Skeletal muscle tissue (tissue), 4 donors: Measurements from ENCODE around the gene TMSB10. TPM values are rescaled to one million over a fixed set of nuclear protein-coding genes. Genes with fewer than 3 reads are reported as not detected.

Source experiments
- H3K27ac ChIP-seq: one replicate; pipeline ENCODE4 v1.7.0; 2013; ENCODE audit warnings: mild to moderate bottlenecking, low read depth, low read length, inconsistent platforms
- H3K27me3 ChIP-seq, 3 donors: one replicate each; pipeline ENCODE4 v1.7.0; 2013; ENCODE audit warnings: low read length in 3 of 3; ENCODE audit not compliant: control insufficient read depth in 3 of 3, insufficient read depth in 3 of 3
- H3K36me3 ChIP-seq, 3 donors: one replicate each; pipeline ENCODE4 v1.7.0; 2013; ENCODE audit warnings: low read length in 3 of 3; ENCODE audit not compliant: control insufficient read depth in 3 of 3, insufficient read depth in 3 of 3
- H3K4me1 ChIP-seq, 3 donors: one replicate each; pipeline ENCODE4 v1.7.0; 2013; ENCODE audit warnings: low read length in 3 of 3, mild to moderate bottlenecking in 3 of 3; ENCODE audit not compliant: control insufficient read depth in 3 of 3, insufficient read depth in 3 of 3
- H3K4me3 ChIP-seq, 3 donors: one replicate each; pipeline ENCODE4 v1.7.0; 2013; ENCODE audit warnings: low read length in 3 of 3
- H3K9ac ChIP-seq, 3 donors: one replicate each; pipeline ENCODE4 v1.7.0; 2013; ENCODE audit warnings: low read length in 3 of 3, mild to moderate bottlenecking in 3 of 3, moderate library complexity in 2 of 3, low read depth in 1 of 3
- H3K9me3 ChIP-seq, 3 donors: one replicate each; pipeline ENCODE4 v1.7.0; 2013; ENCODE audit warnings: low read length in 3 of 3; ENCODE audit not compliant: control insufficient read depth in 3 of 3
- total RNA-seq: library from RNA; depleted of rRNA; stranded (reverse); fragments of >200 nt; gene quantifications from one replicate; pipeline ENCODE4 v1.2.3, GENCODE V29; 2014
- donor health status: Osteomylitis.

The TMSB10 gene
- total RNA-seq, 1 donor from 2014 or later, result 3,298 TPM

DNA sequence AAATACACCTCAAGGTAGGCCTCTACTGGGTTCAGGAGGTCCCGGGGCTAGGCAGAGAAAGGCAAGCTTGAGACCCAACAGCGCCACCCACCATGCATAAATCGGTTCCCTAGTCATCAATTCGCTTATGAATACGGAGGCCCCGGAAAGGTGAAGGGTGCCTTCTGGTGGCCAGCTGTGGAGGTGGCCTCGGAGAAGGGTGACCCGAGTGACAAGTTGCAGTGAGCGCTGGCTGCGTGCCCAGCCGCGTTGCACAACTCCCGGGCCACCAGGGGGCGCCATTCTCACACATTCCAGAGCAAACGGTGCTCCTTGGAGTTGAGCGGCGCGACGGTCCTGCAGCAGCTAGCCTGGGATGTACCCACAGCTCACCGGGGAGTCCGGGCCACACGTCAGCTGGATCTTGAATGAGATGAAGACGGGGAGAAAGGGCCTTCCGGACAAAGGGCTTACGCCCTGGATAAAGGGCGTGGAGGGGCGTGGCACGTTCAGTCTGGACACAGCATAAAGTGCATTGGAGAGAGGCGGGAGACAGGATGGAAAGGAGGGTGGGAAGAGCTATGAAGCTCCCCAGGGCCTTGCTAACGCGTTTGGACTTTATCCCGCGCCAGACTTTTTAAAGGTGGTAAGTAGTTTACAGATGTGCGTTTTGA, 20.4 kb downstream of the TMSB10 start:
- H3K27ac ChIP-seq, result no peak overlapping the region
- peak overlapping the region in 1 of 3 donors; percentile 23 for H3K9ac ChIP-seq
- H3K27me3 ChIP-seq, result no peaks in the 10 kb centered on the region
- H3K4me1 ChIP-seq, result peaks cover 14 to 17% (median 17%) of the 10 kb centered on the region in 3 donors
- H3K9me3 ChIP-seq, result no peaks in the 10 kb centered on the region
- no peaks in the 10 kb centered on the region for H3K36me3 ChIP-seq
- H3K4me3 ChIP-seq, result peak overlapping the region; percentile 74 to 76 (median 74)

DNA sequence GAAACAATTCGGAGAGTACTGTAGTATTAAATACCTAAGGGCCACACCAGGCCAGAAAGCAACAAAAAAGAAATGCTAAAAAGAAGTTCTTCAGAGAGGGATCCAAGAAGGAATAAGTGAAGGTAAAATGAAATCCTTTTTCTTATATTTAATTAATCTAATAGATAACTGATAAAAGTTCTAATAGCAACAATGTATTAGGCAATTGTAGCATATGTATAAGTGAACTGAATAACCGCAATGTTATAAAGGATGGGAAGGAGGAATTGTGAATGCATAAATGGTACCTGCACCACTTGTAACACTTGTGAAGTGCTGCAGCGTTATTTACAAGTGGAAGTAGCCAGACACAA, 21.8 kb downstream of the TMSB10 start:
- peaks cover 14 to 17% (median 17%) of the 10 kb centered on the region in 3 donors for H3K4me1 ChIP-seq
- H3K27ac ChIP-seq, result no peak overlapping the region
- no peak overlapping the region for H3K4me3 ChIP-seq
- peak overlapping the region in 1 of 3 donors; percentile 54 for H3K9ac ChIP-seq
- no peaks in the 10 kb centered on the region for H3K9me3 ChIP-seq
- H3K27me3 ChIP-seq, result no peaks in the 10 kb centered on the region
- H3K36me3 ChIP-seq, result no peaks in the 10 kb centered on the region

DNA sequence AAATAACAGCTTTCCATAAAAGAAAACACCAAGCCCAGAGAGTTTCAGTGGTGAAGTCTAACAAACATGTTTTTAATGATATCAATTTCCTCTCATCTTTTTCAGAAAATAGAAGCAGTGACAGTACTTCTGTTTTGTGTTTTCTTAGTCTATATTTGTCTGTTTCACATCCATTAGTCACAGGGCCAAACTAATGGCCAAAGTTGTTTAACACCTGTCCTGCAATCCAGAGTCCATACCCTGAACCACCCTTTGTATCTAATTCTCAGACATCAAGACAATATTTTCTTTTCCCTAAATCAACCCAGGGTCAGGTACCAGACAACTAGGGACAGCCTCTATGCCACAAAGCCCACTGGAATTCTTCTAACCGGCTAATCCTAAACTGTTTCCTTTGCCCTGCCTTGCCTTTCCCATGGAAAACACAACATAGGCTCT, 25.9 kb downstream of the TMSB10 start:
- no peaks in the 10 kb centered on the region for H3K36me3 ChIP-seq
- no peak overlapping the region for H3K9ac ChIP-seq
- no peak overlapping the region for H3K4me3 ChIP-seq
- no peak overlapping the region for H3K27ac ChIP-seq
- peaks cover 4 to 6% (median 6%) of the 10 kb centered on the region in 3 donors for H3K4me1 ChIP-seq
- H3K9me3 ChIP-seq, result no peaks in the 10 kb centered on the region
- no peaks in the 10 kb centered on the region for H3K27me3 ChIP-seq

DNA sequence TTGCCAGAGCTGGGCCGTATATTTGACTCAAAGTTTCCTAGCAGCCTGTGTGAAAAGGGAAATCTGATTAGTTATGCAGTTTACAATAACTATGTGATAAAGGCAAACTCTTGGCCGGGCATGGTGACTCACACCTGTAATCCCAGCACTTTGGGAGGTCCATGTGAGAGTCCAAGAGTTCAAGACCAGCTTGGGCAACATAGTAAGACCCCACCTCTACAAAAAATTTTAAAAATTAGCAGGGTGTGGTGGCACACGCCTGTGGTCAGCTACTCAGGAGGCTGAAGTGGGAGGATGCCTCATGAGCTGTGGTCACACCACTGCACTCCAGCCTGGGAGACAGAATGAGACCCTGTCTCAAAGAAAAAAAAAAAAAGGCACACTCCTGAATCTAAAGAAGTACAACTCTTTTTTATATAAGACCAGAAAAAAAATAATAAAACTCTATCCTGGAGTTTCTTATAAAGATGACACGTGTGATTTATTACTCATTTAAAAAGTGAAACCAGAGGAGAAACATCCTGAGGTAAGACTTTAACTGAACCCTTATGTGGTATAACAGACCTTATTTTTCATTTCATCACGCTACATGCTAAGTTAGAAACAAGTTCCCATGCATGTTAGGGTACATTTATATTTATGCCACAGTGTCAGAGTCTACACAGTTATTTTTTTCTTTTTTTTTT, 32.9 kb downstream of the TMSB10 start:
- H3K9me3 ChIP-seq, result no peaks in the 10 kb centered on the region
- no peaks in the 10 kb centered on the region for H3K36me3 ChIP-seq
- no peak overlapping the region for H3K9ac ChIP-seq
- H3K27ac ChIP-seq, result no peak overlapping the region
- peaks cover 0 to 4% (median 0%) of the 10 kb centered on the region in 3 donors for H3K4me1 ChIP-seq
- H3K4me3 ChIP-seq, result no peak overlapping the region
- no peaks in the 10 kb centered on the region for H3K27me3 ChIP-seq

DNA sequence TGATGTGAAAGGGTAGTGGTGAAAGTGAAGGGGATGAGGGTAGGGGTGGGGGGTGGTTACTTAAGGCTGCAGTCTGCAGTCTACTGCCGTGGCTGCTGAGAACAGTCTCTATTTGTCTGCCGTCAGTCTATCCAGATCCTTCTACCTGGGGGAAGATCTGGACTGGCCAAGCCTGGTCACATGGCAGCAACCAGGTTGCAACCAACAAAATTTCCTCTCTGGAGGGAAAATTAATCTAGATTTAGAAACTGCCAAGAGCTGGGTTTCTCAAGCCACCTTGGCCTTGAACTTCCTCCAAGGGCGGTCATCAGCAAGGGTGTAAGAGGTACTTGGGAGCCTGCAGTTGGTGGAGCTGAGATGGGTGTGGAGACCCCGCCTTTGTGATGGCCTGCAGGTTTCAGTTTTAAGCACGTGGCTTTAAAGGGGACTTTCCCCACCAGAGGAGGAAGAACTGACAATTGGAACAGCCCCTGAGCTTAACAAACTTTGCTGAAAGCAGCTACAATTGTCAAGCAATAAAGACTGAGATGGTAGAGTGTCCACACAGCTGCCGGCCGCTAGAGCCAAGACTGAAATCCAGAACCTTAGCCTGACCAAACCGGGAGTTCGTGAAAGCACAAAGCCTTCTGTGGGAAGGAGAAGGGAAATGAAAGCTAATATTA, 34.1 kb downstream of the TMSB10 start:
- H3K9ac ChIP-seq, result no peak overlapping the region
- H3K9me3 ChIP-seq, result no peaks in the 10 kb centered on the region
- H3K4me3 ChIP-seq, result peak overlapping the region in 1 of 3 donors; percentile 14
- no peak overlapping the region for H3K27ac ChIP-seq
- no peaks in the 10 kb centered on the region for H3K27me3 ChIP-seq
- H3K36me3 ChIP-seq, result no peaks in the 10 kb centered on the region
- H3K4me1 ChIP-seq, result peaks cover 0 to 4% (median 0%) of the 10 kb centered on the region in 3 donors

DNA sequence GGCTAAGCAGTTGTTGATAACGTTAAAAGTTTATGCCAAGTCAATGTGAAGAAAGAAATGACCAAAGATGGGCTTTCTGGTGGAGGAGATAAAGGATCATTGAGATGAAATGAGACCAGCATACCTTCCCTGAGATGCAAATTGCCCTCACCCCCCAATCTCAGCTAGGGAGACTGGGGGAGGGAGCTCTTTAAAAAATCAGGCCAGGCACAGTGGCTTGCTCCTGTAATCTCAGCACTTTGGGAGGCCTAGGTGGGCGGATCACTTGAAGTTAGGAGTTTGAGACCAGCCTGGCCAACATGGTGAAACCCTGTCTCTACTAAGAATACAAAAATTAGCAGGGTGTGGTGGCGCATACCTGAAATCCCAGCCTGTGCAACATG, 34.6 kb downstream of the TMSB10 start:
- Histone ChIP-seq H3K27ac (no peak overlapping the region), H3K27me3 (no peaks in the 10 kb centered on the region)

DNA sequence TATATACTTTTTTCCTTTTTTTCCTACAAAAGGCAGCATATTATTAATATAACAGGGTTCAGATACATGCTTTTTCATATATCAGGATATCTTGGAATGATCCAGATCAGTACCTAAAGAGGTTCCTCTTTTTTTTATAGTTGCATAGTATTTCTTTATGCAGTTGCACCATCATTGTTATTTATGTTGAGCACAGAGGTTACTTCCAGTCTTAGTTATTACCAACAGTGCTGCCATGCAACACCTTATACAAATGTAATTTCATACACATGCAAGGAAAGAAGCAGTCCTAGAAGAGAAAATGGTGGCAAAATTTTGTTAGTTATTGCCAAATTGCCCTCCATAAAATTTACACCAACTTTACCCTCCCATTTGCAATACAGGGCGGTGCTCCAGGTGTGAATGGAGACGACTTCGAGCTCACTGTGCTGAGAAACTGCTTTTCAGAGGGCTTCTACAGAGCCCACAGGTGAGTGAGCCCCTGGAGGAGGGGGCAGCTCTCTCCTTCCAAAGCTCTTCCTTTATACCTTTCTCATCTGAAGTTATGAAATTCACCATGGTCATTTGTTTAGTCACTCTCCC, 35.5 kb downstream of the TMSB10 start:
- Histone ChIP-seq H3K27me3 (no peaks in the 10 kb centered on the region), H3K27ac (no peak overlapping the region), H3K4me3 (no peak overlapping the region), H3K9me3 (no peaks in the 10 kb centered on the region), H3K4me1 (peaks cover 0 to 4% (median 0%) of the 10 kb centered on the region in 3 donors), H3K36me3 (no peaks in the 10 kb centered on the region), H3K9ac (no peak overlapping the region)

More for the DNA sequence above, 34.6 kb downstream of the TMSB10 start:
- peak overlapping the region in 1 of 3 donors; percentile 14 for H3K4me3 ChIP-seq
- no peak overlapping the region for H3K9ac ChIP-seq
- H3K36me3 ChIP-seq, result no peaks in the 10 kb centered on the region
- peaks cover 0 to 4% (median 0%) of the 10 kb centered on the region in 3 donors for H3K4me1 ChIP-seq
- no peaks in the 10 kb centered on the region for H3K9me3 ChIP-seq

DNA sequence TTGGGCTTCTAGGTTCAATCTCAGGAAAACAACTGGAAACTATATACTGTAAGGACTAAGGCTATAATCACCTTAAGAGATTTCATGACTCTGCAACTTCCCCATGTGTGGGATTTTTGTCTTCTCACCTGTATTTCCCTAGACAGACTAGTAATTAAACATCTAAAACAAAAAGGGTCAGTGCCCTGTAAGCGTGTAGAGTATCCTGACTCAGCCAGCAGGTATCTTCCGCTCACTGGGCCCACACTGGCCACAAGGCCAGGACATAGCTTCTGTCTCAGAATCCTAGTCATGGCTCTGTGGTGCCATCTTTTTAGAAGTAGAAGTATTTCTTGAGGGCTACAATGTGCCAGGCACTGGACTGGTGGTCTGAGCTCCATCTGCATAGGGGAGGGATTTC, 36.7 kb downstream of the TMSB10 start:
- no peaks in the 10 kb centered on the region for H3K9me3 ChIP-seq
- no peak overlapping the region for H3K4me3 ChIP-seq
- H3K27ac ChIP-seq, result no peak overlapping the region
- H3K4me1 ChIP-seq, result peaks cover 0 to 4% (median 0%) of the 10 kb centered on the region in 3 donors
- no peaks in the 10 kb centered on the region for H3K27me3 ChIP-seq
- no peak overlapping the region for H3K9ac ChIP-seq
- H3K36me3 ChIP-seq, result no peaks in the 10 kb centered on the region

DNA sequence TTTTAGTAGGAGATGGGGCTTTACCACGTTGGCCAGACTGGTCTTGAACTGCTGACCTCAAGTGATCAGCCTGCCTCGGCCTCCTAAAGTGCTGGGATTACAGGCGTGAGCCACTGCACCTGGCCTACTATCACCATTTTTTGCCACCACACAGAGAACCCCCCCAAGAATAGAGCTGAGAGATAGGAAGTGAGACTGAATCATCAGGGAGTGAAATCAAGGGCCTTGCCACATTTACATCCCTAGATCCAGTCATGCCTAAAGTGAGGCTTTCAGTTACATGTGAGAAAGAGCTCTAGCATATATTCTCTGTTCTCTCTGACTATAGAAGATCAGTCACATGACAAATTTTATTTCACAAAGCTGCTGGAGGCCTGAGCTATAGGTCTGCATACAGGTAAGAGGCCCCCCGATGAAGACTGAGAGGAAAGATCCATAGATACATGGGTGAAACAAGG, 37.5 kb downstream of the TMSB10 start:
- Histone ChIP-seq H3K9ac (no peak overlapping the region), H3K27ac (no peak overlapping the region)

More for the DNA sequence above, 37.5 kb downstream of the TMSB10 start:
- Histone ChIP-seq H3K4me1 (peaks cover 0 to 4% (median 0%) of the 10 kb centered on the region in 3 donors), H3K9me3 (no peaks in the 10 kb centered on the region), H3K36me3 (no peaks in the 10 kb centered on the region), H3K4me3 (no peak overlapping the region), H3K27me3 (no peaks in the 10 kb centered on the region)
